Fibroblast of villous mesenchyme (primary cell): ENCODE data around the gene NDUFAF8. TPM values are rescaled to one million over a fixed set of nuclear protein-coding genes. Genes with fewer than 3 reads are reported as not detected.

Experiments
- DNase-seq: peaks from one replicate; pipeline ENCODE4 v3.0.0-alpha.2; 2010; ENCODE audit warnings: low read depth
- H3K4me3 ChIP-seq: 2 replicates; pipeline ENCODE4 v1.5.1; 2011; ENCODE audit warnings: low read depth, mild to moderate bottlenecking, low read length
- total RNA-seq: library from RNA; depleted of rRNA; stranded (reverse); fragments of >200 nt; gene quantifications from 2 replicates; pipeline ENCODE4 v1.2.3, GENCODE V29; 2012
- TF ChIP-seq, protein P1 (sequence below): IDR thresholded peaks from 2 replicates; pipeline ENCODE4 v1.5.1; 2012; ENCODE audit warnings: low read depth, mild to moderate bottlenecking, low read length; ENCODE audit not compliant: insufficient read depth

NDUFAF8 gene
- total RNA-seq, 1 donor: 31.5 TPM

DNA sequence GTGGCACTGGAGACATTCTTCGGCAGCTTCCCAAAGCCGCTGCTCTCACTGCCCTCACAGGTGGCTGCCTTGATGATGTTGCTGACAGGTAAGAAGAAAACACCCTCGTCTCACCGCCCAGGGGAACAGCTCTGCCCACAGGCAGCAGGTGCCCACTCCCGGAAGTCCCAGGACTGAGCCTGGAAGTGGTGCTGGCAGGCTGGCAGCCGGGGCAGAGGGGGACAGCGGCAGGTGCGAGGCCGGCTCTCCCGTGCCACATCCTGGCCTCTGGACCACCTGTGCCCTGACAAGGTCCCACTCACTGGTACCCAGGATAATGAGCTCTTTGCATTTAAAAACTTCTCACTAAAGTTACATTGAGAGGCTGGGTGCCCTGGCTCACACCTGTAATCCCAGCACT, 36.8 kb upstream of the NDUFAF8 start:
- TF ChIP-seq, protein P1, sequence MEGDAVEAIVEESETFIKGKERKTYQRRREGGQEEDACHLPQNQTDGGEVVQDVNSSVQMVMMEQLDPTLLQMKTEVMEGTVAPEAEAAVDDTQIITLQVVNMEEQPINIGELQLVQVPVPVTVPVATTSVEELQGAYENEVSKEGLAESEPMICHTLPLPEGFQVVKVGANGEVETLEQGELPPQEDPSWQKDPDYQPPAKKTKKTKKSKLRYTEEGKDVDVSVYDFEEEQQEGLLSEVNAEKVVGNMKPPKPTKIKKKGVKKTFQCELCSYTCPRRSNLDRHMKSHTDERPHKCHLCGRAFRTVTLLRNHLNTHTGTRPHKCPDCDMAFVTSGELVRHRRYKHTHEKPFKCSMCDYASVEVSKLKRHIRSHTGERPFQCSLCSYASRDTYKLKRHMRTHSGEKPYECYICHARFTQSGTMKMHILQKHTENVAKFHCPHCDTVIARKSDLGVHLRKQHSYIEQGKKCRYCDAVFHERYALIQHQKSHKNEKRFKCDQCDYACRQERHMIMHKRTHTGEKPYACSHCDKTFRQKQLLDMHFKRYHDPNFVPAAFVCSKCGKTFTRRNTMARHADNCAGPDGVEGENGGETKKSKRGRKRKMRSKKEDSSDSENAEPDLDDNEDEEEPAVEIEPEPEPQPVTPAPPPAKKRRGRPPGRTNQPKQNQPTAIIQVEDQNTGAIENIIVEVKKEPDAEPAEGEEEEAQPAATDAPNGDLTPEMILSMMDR: no peak
- DNase-seq: no peak
- no peak overlapping the region for H3K4me3 ChIP-seq

DNA sequence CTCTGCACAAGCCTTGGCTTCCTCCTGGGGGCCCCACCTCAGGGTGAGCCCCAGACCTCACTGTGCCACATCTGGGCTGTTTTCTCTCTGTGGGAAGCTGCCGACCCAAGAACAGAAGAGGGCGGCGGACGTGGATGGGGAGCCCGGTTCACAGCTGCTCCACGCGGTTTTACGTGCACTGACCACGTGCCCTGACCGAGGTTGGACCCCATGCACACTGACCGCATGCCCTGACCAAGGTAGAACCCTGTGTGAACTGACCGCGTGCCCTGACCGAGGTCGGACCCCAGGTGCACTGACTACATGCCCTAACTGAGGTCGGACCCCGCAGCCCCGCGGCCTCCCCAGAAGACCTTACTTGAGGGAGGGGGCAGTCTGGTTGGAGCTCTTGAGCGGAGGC, 36.0 kb upstream of the NDUFAF8 start:
- H3K4me3 ChIP-seq: no peak overlapping the region
- TF ChIP-seq, protein P1: no peak
- DNase-seq: no peak

DNA sequence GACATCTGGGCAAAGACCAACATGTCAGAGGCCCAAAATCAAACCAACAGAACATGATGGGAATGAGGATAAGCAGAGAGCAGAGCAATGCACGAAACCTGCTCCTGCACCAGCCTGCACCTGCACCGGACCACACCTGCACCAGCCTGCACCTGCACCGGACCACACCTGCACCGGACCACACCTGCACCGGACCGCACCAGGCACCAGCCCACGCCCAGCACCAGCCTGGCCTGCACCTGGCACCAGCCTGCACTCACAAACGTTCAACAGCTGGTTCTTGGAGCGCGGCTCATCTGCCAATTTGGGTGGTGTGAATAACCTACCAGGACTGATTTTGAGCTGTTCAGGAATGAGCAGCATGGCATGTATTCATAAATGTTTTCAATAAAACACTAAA, 34.5 kb upstream of the NDUFAF8 start:
- DNase-seq: no peak
- no peak overlapping the region for H3K4me3 ChIP-seq
- TF ChIP-seq, protein P1: no peak

DNA sequence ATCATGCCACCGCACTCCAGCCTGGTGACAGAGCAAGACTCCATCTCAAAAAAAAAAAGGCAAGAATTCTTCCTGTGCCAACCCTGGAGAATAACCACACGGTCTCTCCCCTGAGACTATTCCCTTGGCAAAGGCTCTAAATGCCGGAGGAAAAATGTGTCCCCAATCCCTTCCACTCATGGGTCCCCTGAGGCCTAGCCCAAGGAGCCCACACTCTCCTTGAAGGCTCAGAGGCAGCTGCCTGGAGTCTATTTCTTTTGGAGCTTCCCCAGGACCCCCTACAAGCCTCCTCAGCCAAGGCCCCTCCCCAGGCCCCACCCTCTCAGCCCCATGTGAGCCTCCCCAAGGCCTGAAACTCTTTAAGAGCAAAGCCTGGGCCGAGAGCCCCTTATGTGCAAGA, 33.0 kb upstream of the NDUFAF8 start:
- no peak for DNase-seq
- TF ChIP-seq, protein P1: no peak
- H3K4me3 ChIP-seq: no peak overlapping the region

DNA sequence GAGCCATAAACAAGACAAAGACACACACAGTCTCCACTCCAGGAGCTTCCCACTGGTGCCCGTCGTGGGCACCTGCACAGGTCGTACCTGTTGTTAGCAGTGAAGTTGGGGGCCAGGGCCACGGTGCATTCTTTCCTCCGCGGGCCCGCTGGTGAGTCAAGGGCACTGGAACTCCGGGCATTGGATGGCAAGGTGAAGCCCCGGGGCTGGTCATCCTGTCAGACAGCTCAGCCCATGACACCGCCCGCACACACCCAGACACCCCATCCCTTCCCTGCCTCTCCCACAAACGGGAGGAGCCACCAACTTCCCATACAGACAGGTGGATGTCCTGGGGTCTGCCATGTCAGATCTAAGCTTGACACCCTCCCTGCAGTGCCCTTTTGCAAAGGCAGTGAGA, 32.5 kb upstream of the NDUFAF8 start:
- TF ChIP-seq, protein P1: no peak
- H3K4me3 ChIP-seq: no peak overlapping the region
- no peak for DNase-seq

DNA sequence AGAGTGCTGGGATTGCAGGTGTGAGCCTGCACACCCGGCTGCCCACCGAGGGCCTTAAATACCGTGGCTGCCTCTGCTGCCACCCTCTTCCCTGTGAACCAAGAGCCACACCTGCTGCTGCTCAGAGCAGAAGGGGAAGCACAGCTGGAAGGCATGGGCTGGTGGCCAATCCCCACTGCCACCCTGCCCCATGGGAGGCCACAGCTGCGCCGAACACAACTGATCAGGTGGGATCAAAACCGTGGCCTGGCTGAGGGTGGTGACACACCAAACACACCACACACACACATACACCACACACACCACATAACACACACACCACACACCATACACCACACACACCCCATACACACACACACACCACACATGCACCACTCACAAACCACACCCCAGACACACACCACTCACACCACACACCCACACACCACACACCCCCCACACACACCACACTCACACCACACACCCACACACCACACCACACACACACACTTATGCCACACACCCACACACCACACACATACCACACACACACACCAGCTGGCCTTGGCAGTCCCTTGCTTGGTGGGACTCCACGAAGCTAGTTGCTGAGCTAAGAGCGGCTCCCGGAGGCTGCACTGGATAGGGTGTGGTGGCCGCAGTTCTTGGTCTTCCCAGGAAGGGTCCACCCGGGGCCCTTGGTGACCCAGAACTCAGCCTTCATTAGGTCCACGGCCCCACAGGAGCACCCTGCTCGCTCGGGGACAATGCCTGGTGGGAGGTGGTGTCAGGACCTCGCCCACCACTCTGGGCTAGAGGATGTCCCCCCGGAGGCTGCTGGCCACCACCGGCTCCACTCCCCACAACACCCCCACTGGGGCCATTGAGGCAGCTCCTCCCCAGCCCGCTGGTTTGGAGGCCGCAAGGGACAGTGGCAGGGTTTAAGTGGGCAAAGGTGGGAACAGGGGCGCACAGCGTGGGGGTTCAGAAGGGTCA, 31.2 kb upstream of the NDUFAF8 start:
- H3K4me3 ChIP-seq: no peak overlapping the region
- DNase-seq: no peak
- TF ChIP-seq, protein P1: no peak

DNA sequence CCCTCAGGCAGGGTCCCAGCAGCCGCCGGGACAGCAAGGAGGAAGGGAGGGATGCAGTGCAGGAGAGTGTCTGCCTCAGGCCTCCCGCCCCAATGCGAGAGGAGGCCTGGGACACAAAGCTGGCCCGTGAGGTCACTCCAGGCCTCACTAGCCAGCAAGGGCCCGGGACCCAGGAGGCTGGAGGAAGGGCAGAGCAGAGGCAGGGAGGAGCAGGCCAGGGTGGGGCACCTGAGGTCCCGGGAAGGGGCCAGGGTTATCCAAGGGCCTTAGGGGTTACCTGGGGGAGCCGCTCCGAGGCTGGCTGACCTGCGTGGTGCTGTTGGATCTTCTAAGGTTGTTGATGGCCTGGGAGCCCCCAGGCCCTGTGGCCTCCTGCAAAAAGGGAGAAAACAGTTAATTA, 30.5 kb upstream of the NDUFAF8 start:
- no peak overlapping the region for H3K4me3 ChIP-seq
- no peak for DNase-seq
- TF ChIP-seq, protein P1: no peak
